Measurements from ENCODE around the gene GREB1. TPM values are rescaled to one million over a fixed set of nuclear protein-coding genes. Genes with fewer than 3 reads are reported as not detected.

The GREB1 gene
- total and polyA plus RNA-seq, 2 of the 13 experiments (the other 11 are each of a cell fraction or from before 2014, with no cell fraction given): 31.3 to 61.2 TPM

GRCh38 chr2:11589316-11589940 is 55.6 kb downstream of the GREB1 start (continued):
- TF ChIP-seq CTCF (CRISPR knock-in tag; IDR thresholded peaks at IDR 0.05): peak; percentile 36; the same call in 1 of the 2 replicates
- TF ChIP-seq ARID4A (CRISPR knock-in tag; IDR thresholded peaks at IDR 0.05; ENCODE audit: borderline replicate concordance): 0 out of 2 replicates have a peak, but pooled peaks have one; percentile 6
- no peak for TF ChIP-seq RNF219 (CRISPR knock-in tag; IDR thresholded peaks at IDR 0.05)
- TF ChIP-seq ZNF772 (CRISPR knock-in tag; IDR thresholded peaks at IDR 0.05): 0 out of 2 replicates have a peak, but pooled peaks have one; percentile 27

Data from HepG2 (cell line).